ENCODE data around the gene CEP41. TPM values are rescaled to one million over a fixed set of nuclear protein-coding genes. Genes with fewer than 3 reads are reported as not detected.

Gene CEP41
- total and polyA plus RNA-seq, 2 donors (not counting 3 experiments of a cell fraction or from before 2014, with no cell fraction given), result 19.5 to 26.8 TPM

- Histone ChIP-seq H3K36me3 (ENCODE audit: control insufficient read depth in 2 of 2, extremely low read depth in 1 of 2, insufficient read depth in 2 of 2, low read length in 2 of 2) (no peaks in the 10 kb centered on the region), H3K4me3 (replicated peaks in 1 of 3; ENCODE audit: insufficient read depth in 1 of 3, low read depth in 1 of 3, low read length in 3 of 3) (no peak overlapping the region), H3K9me3 (replicated peaks; ENCODE audit: control insufficient read depth, insufficient read depth, low read length) (no peaks in the 10 kb centered on the region), H3K9ac (replicated peaks; ENCODE audit: extremely low read depth, insufficient read depth, low read length) (no peak overlapping the region), H3K79me2 (ENCODE audit: control insufficient read depth, insufficient read depth, low read length) (no peaks in the 10 kb centered on the region), H4K20me1 (replicated peaks; ENCODE audit: control insufficient read depth, extremely low read depth, insufficient read depth, low read length) (no peaks in the 10 kb centered on the region), H3K4me1 (ENCODE audit: control insufficient read depth, extremely low read depth, insufficient read depth, low read length) (no peaks in the 10 kb centered on the region), H3K27ac (ENCODE audit: insufficient read depth, low read depth, low read length) (no peak overlapping the region), H3K4me2 (ENCODE audit: insufficient read depth, low read length) (no peak overlapping the region), H3K9me1 (replicated peaks; ENCODE audit: control insufficient read depth, extremely low read depth, insufficient read depth, low read length) (no peaks in the 10 kb centered on the region), H3K27me3 (ENCODE audit: control insufficient read depth in 2 of 2, insufficient read depth in 2 of 2, low read length in 2 of 2) (no peaks in the 10 kb centered on the region), H2AFZ (ENCODE audit: low read depth, low read length) (no peak overlapping the region)
- no TSS peak for BruUV-seq (replicated peaks)
- no peak for FAIRE-seq
- no peak for DNase-seq (ENCODE audit: low read depth, low spot score)
- intact Hi-C loops (cut with micrococcal nuclease) (no loop called here), dilution Hi-C loops (cut with MboI; ENCODE audit: extremely low pct_ligation_motif_present, low sequenced_read_pairs) (no loop called here)
- POLR2A ChIA-PET, result no interaction called here
- CTCF ChIA-PET, result no interaction called here
- no peak for TF ChIP-seq POLR2AphosphoS5 (IDR thresholded peaks at IDR 0.05; ENCODE audit: insufficient read depth, low read depth, low read length)
- TF ChIP-seq CTCF (IDR thresholded peaks at IDR 0.05; ENCODE audit: extremely low read depth in 1 of 2, insufficient read depth in 1 of 2, low read depth in 1 of 2, low read length in 2 of 2), result no peak
- TF ChIP-seq GATA2 (IDR thresholded peaks at IDR 0.05; ENCODE audit: insufficient read depth, insufficient read length, low read depth, low read length), result no peak
- no peak for TF ChIP-seq JUN (IDR thresholded peaks at IDR 0.05; ENCODE audit: borderline replicate concordance, insufficient read depth, insufficient read length, low read depth)
- no peak for TF ChIP-seq POLR2A (IDR thresholded peaks at IDR 0.05; ENCODE audit: low read depth, low read length)
- no peak for TF ChIP-seq MYC (IDR thresholded peaks at IDR 0.05; ENCODE audit: low read depth, low read length)
- TF ChIP-seq FOS (IDR thresholded peaks at IDR 0.05; ENCODE audit: borderline replicate concordance, insufficient read depth, low read length), result no peak
- no peak for TF ChIP-seq MAX (IDR thresholded peaks at IDR 0.05; ENCODE audit: insufficient read depth, insufficient read length)
- no peak for TF ChIP-seq EZH2 (IDR thresholded peaks at IDR 0.05; ENCODE audit: borderline replicate concordance, low read depth, low read length, severe bottlenecking)
Measured at GRCh38 chr7:130388671-130389070, 52.1 kb downstream of the CEP41 start.

Data from endothelial cell of umbilical vein (primary cell).